SK-N-SH (cell line): Measurements from ENCODE around the gene PARP9. TPM values are rescaled to one million over a fixed set of nuclear protein-coding genes. Genes with fewer than 3 reads are reported as not detected.

Experiments used
- CTCF ChIA-PET: fragments of 300-600, 350-600 bp; formaldehyde crosslinking; extraction: SDS; loops from one replicate; lab custom pipeline; 2021; lab: Yijun Ruan, JAX
- POLR2A ChIA-PET: fragments of 350-600 bp; sonication (Branson Sonifier 250); formaldehyde crosslinking; extraction: SDS; loops from one replicate; lab custom pipeline; 2020; ENCODE audit warnings: antibody characterized with exemption, inconsistent platforms; lab: Yijun Ruan, JAX
- DNase-seq: peaks from one replicate; pipeline ENCODE4 v3.0.0; 2012
- H2AFZ ChIP-seq: fragments of 200-600 bp; sonication (generic); 2 replicates; pipeline ENCODE4 v1.8.1; 2016; ENCODE audit warnings: antibody characterized with exemption, mild to moderate bottlenecking, low read depth
- H3F3A ChIP-seq: fragments of 200-600 bp; sonication (generic); replicated peaks from 2 replicates; pipeline ENCODE3; 2016; ENCODE audit warnings: antibody characterized with exemption, mild to moderate bottlenecking; ENCODE audit not compliant: insufficient read depth
- H3K27ac ChIP-seq, 2 experiments: fragments of 200-500 bp in 1 of 2; fragments of 200-600 bp in 1 of 2; sonication (Bioruptor generic) in 1 of 2; sonication (generic), shearing (Covaris generic) in 1 of 2; 2 replicates each; pipeline versions ENCODE4 v1.5.1 to v1.6.1; 2014 to 2016; ENCODE audit warnings: low read depth in 2 of 2, inconsistent platforms in 1 of 2, low read length in 1 of 2, mild to moderate bottlenecking in 1 of 2, mixed read lengths in 1 of 2
- H3K27me3 ChIP-seq: fragments of 200-600 bp; sonication (generic), shearing (Covaris generic); 2 replicates; pipeline ENCODE4 v1.6.1; 2016; ENCODE audit warnings: mixed run types; ENCODE audit not compliant: insufficient read depth
- H3K36me3 ChIP-seq, 2 experiments: fragments of 200-500 bp in 1 of 2; fragments of 200-600 bp in 1 of 2; sonication (Bioruptor generic) in 1 of 2; sonication (generic) in 1 of 2; replicated peaks in 1 of 2; 2 replicates each; pipeline versions ENCODE3 to v1.5.1; 2014 to 2016; ENCODE audit warnings: low read length in 1 of 2, mild to moderate bottlenecking in 1 of 2; ENCODE audit not compliant: insufficient read depth in 2 of 2, control insufficient read depth in 1 of 2
- H3K4me1 ChIP-seq, 2 experiments: fragments of 200-500 bp in 1 of 2; fragments of 200-600 bp in 1 of 2; sonication (Bioruptor generic) in 1 of 2; sonication (generic), shearing (Covaris generic) in 1 of 2; 2 replicates each; pipeline versions ENCODE4 v1.5.1 to v1.6.1; 2014 to 2016; ENCODE audit warnings: low read depth in 1 of 2, low read length in 1 of 2, mixed run types in 1 of 2; ENCODE audit not compliant: insufficient read depth in 2 of 2, control insufficient read depth in 1 of 2
- H3K4me2 ChIP-seq: fragments of 200-600 bp; sonication (generic), shearing (Covaris generic); 2 replicates; pipeline ENCODE4 v1.6.1; 2017; ENCODE audit warnings: mixed run types
- H3K4me3 ChIP-seq, 2 experiments: fragments of 200-500 bp in 1 of 2; fragments of 200-600 bp in 1 of 2; sonication (Bioruptor generic) in 1 of 2; sonication (generic), shearing (Covaris generic) in 1 of 2; 2 replicates each; pipeline versions ENCODE4 v1.5.1 to v1.8.1; 2014 to 2016; ENCODE audit warnings: low read depth in 2 of 2, inconsistent platforms in 1 of 2, low read length in 1 of 2, mild to moderate bottlenecking in 1 of 2, mixed read lengths in 1 of 2, moderate library complexity in 1 of 2
- H3K79me2 ChIP-seq: fragments of 200-600 bp; sonication (generic); 2 replicates; pipeline ENCODE4 v1.8.1; 2017; ENCODE audit warnings: mild to moderate bottlenecking; ENCODE audit not compliant: insufficient read depth
- H3K9ac ChIP-seq: fragments of 200-600 bp; sonication (generic); 2 replicates; pipeline ENCODE4 v1.6.1; 2017; ENCODE audit warnings: mixed run types
- H3K9me2 ChIP-seq: fragments of 200-600 bp; sonication (generic); 2 replicates; pipeline ENCODE4 v1.6.1; 2017; ENCODE audit warnings: mixed run types
- H3K9me3 ChIP-seq: fragments of 200-600 bp; sonication (generic); 2 replicates; pipeline ENCODE4 v1.6.1; 2017; ENCODE audit warnings: mixed run types, mild to moderate bottlenecking, moderate library complexity
- H4K20me1 ChIP-seq: fragments of 200-600 bp; sonication (generic); 2 replicates; pipeline ENCODE4 v1.6.1; 2017; ENCODE audit warnings: mild to moderate bottlenecking, mixed run types; ENCODE audit not compliant: insufficient read depth
- CHD2 ChIP-seq: fragments of 150-350 bp; IDR thresholded peaks from 2 replicates; pipeline ENCODE4 v1.6.1; 2018; ENCODE audit warnings: low read length; ENCODE audit not compliant: partially characterized antibody
- ELF1 ChIP-seq: IDR thresholded peaks from 2 replicates; pipeline ENCODE4 v1.4.0; 2012
- EP300 ChIP-seq, 2 experiments: IDR thresholded peaks; 2 replicates each; pipeline versions ENCODE4 v1.4.0 to v1.6.1; 2012; ENCODE audit warnings: borderline replicate concordance in 1 of 2, low read depth in 1 of 2, low read length in 1 of 2
- EZH2phosphoT487 ChIP-seq: fragments of 200-600 bp; sonication (generic); IDR thresholded peaks from 2 replicates; pipeline ENCODE4 v1.6.1; 2017; ENCODE audit warnings: low read depth, mixed run types, mild to moderate bottlenecking, antibody characterized with exemption, moderate library complexity, borderline replicate concordance
- FOXJ3 ChIP-seq: sonication (generic); formaldehyde crosslinking; IDR thresholded peaks from 2 replicates; pipeline ENCODE4 v1.5.1; 2020; ENCODE audit warnings: mild to moderate bottlenecking, missing genetic modification reagents
- FOXM1 ChIP-seq: IDR thresholded peaks from 2 replicates; pipeline ENCODE4 v1.4.0; 2012; ENCODE audit warnings: low read depth, mild to moderate bottlenecking
- JUND ChIP-seq: IDR thresholded peaks from 2 replicates; pipeline ENCODE4 v1.4.0; 2012
- MEF2A ChIP-seq: IDR thresholded peaks from 2 replicates; pipeline ENCODE4 v1.4.0; 2012; ENCODE audit warnings: low read depth, borderline replicate concordance
- MXI1 ChIP-seq: IDR thresholded peaks from 2 replicates; pipeline ENCODE4 v1.6.1; 2012; ENCODE audit warnings: mild to moderate bottlenecking, low read depth, low read length, improper control_type of control experiment
- POLR2AphosphoS5 ChIP-seq: IDR thresholded peaks from 2 replicates; pipeline ENCODE4 v1.6.1; 2012; ENCODE audit warnings: low read depth, low read length
- RAD21 ChIP-seq: IDR thresholded peaks from 2 replicates; pipeline ENCODE4 v1.6.1; 2012; ENCODE audit warnings: mild to moderate bottlenecking, low read length
- RFX5 ChIP-seq: IDR thresholded peaks from 2 replicates; pipeline ENCODE4 v1.6.1; 2012; ENCODE audit warnings: mild to moderate bottlenecking, improper control_type of control experiment, low read length
- RXRA ChIP-seq: IDR thresholded peaks from 2 replicates; pipeline ENCODE4 v1.4.0; 2012; ENCODE audit warnings: low read depth, mild to moderate bottlenecking, borderline replicate concordance
- SIN3A ChIP-seq: IDR thresholded peaks from 2 replicates; pipeline ENCODE4 v1.6.1; 2012; ENCODE audit warnings: low read depth, mild to moderate bottlenecking, low read length, moderate library complexity, borderline replicate concordance
- SMC3 ChIP-seq: IDR thresholded peaks from 2 replicates; pipeline ENCODE4 v1.6.1; 2012; ENCODE audit warnings: low read depth, low read length, improper control_type of control experiment
- TAF1 ChIP-seq: IDR thresholded peaks from 2 replicates; pipeline ENCODE4 v1.6.1; 2012; ENCODE audit warnings: low read depth, mild to moderate bottlenecking, low read length, moderate library complexity, borderline replicate concordance
- USF1 ChIP-seq: IDR thresholded peaks from 2 replicates; pipeline ENCODE4 v1.4.0; 2012; ENCODE audit warnings: low read depth, borderline replicate concordance
- USF2 ChIP-seq: fragments of 150-350 bp; IDR thresholded peaks from 2 replicates; pipeline ENCODE4 v1.6.1; 2017; ENCODE audit warnings: antibody characterized with exemption, low read length, low read depth, borderline replicate concordance
- YY1 ChIP-seq: IDR thresholded peaks from 2 replicates; pipeline ENCODE4 v1.4.0; 2012; ENCODE audit warnings: low read depth, mild to moderate bottlenecking
- WGBS: methylation state at CpG from one replicate; pipeline ENCODE4 v1.1.6; 2017; ENCODE audit warnings: low lambda C conversion rate; 5-methylcytosine and 5-hydroxymethylcytosine counted together
- polyA plus RNA-seq, 3 experiments: library from polyadenylated mRNA; depleted of rRNA; stranded (reverse); fragments of >200 nt; gene quantifications; 2 replicates each; pipeline ENCODE4 v1.2.3, GENCODE V29; 2012
- TF ChIP-seq, protein P1 (sequence below): fragments of 200-600 bp; sonication (generic); IDR thresholded peaks from 2 replicates; pipeline ENCODE4 v1.6.1; 2017; ENCODE audit warnings: antibody characterized with exemption, mild to moderate bottlenecking, moderate library complexity

Gene PARP9
- polyA plus RNA-seq, 1 of the 3 experiments (the other 2 are of a cell fraction) = 13.5 TPM

- H3K27me3 ChIP-seq = no peaks in the 10 kb centered on the region
- TF ChIP-seq EZH2phosphoT487 (no peak), RFX5 (no peak), FOXM1 (no peak), USF2 (no peak), SIN3A (no peak), CHD2 (no peak), RXRA (no peak), YY1 (no peak), FOXJ3 (CRISPR knock-in tag) (no peak), ELF1 (no peak), JUND (no peak)
- no peaks in the 10 kb centered on the region for H3K9me2 ChIP-seq
- H3K9ac ChIP-seq = no peak overlapping the region
- H3K4me3 ChIP-seq = no peak overlapping the region
- peaks cover 15% of the 10 kb centered on the region; the same call in 1 of the 2 replicates for H3K9me3 ChIP-seq
- no peaks in the 10 kb centered on the region for H3K4me1 ChIP-seq
- H4K20me1 ChIP-seq = no peaks in the 10 kb centered on the region
- no peak for DNase-seq
- no peak overlapping the region for H2AFZ ChIP-seq
- ChIA-PET POLR2A (no interaction called here), CTCF (no interaction called here)
- H3K36me3 ChIP-seq = no peaks in the 10 kb centered on the region
- H3K4me2 ChIP-seq = no peak overlapping the region
- H3K27ac ChIP-seq = no peak overlapping the region
- no peaks in the 10 kb centered on the region for H3F3A ChIP-seq
- WGBS = 5% methylated on average over 1 of the region's 1 CpG
- no peaks in the 10 kb centered on the region for H3K79me2 ChIP-seq
These were observed 18.3 kb upstream of the PARP9 start for GRCh38 chr3:122582390-122582789.

DNA sequence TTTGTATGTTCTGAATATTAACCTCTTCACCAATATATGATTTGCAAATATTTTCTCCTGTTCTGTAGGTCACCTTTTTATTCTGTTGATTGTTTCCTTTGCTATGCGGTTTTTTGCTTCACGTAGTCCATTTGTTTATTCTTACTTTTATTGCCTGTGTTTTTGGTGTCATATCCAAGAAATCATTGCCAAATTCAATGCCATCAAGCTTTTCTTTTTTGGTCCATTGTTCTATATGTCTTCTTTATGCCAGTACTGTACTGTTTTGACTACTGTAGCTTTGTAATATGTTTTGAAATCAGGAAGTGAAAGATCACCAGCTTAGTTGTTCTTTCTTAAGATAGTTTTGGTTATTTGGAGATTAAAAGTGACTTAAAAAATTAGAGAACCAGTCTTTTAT lies 17.5 kb upstream of the PARP9 start:
- DNase-seq = no peak
- Histone ChIP-seq H4K20me1 (no peaks in the 10 kb centered on the region), H3K4me2 (no peak overlapping the region), H3K79me2 (no peaks in the 10 kb centered on the region), H2AFZ (no peak overlapping the region)
- 85% methylated on average over 2 of the region's 2 CpGs for WGBS
- TF ChIP-seq POLR2AphosphoS5 (no peak), RAD21 (no peak), RXRA (no peak), ELF1 (no peak), YY1 (no peak), EP300 (IDR thresholded peaks at IDR 0.05; ENCODE audit: borderline replicate concordance in 1 of 2, low read depth in 1 of 2, low read length in 1 of 2) (no peak), RFX5 (no peak), MXI1 (no peak), FOXJ3 (CRISPR knock-in tag) (no peak), MEF2A (no peak), SMC3 (no peak), USF2 (no peak), USF1 (no peak), TAF1 (no peak)
- TF ChIP-seq, protein P1, sequence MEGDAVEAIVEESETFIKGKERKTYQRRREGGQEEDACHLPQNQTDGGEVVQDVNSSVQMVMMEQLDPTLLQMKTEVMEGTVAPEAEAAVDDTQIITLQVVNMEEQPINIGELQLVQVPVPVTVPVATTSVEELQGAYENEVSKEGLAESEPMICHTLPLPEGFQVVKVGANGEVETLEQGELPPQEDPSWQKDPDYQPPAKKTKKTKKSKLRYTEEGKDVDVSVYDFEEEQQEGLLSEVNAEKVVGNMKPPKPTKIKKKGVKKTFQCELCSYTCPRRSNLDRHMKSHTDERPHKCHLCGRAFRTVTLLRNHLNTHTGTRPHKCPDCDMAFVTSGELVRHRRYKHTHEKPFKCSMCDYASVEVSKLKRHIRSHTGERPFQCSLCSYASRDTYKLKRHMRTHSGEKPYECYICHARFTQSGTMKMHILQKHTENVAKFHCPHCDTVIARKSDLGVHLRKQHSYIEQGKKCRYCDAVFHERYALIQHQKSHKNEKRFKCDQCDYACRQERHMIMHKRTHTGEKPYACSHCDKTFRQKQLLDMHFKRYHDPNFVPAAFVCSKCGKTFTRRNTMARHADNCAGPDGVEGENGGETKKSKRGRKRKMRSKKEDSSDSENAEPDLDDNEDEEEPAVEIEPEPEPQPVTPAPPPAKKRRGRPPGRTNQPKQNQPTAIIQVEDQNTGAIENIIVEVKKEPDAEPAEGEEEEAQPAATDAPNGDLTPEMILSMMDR = no peak
- TF ChIP-seq, all 33 proteins: peak for 0
- H3K4me3 ChIP-seq = no peak overlapping the region
- POLR2A ChIA-PET = no interaction called here
- H3K27ac ChIP-seq = no peak overlapping the region
- H3K36me3 ChIP-seq = no peaks in the 10 kb centered on the region
- no peaks in the 10 kb centered on the region for H3K9me2 ChIP-seq
- CTCF ChIA-PET = no interaction called here
- no peaks in the 10 kb centered on the region for H3K4me1 ChIP-seq
- H3K27me3 ChIP-seq = no peaks in the 10 kb centered on the region
- no peaks in the 10 kb centered on the region for H3F3A ChIP-seq
- H3K9me3 ChIP-seq = peaks cover 15% of the 10 kb centered on the region; the same call in 1 of the 2 replicates
- no peak overlapping the region for H3K9ac ChIP-seq
